Sigmoid colon (tissue), 4 donors: ENCODE measurements around the gene FAM50B.

Source experiments
- POLR2A ChIP-seq, 2 donors: fragments of 450-650 bp; IDR thresholded peaks; one replicate each; pipeline ENCODE4 v1.6.1; 2016; ENCODE audit warnings: antibody characterized with exemption in 2 of 2, mild to moderate bottlenecking in 2 of 2, moderate library complexity in 2 of 2
- POLR2AphosphoS5 ChIP-seq, 4 donors: sonication (generic); formaldehyde crosslinking; IDR thresholded peaks; one replicate each; pipeline ENCODE4 v1.6.1; 2017; ENCODE audit warnings: antibody characterized with exemption in 4 of 4

- TF ChIP-seq POLR2AphosphoS5 (IDR thresholded peaks at IDR 0.05), result peak in 1 of 4 donors; percentile 7
- no peak for TF ChIP-seq POLR2A (IDR thresholded peaks at IDR 0.05)
Observed at GRCh38 chr6:3820563-3820962, 28.6 kb upstream of the FAM50B start.
